ENCODE data around the gene PITHD1.

DNA sequence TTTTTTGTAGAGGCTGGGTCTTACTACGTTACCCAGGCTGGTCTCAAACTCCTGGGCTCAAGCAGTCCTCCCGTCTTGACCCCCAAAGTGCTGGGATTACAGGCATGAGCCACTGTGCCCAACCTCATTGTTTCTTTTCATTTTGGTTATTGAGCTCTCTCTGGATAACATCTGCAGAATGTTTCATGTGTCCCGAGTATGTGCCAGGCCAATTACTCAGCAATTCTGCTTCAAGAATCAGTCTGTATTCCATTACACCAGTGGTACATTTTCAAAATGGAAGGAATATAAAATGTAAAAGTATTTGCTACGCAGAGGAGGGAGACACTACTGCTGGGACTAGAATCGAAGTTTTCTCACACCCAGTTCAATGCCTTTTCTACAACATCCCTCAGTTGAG is 36.6 kb upstream of the PITHD1 start:
- TF ChIP-seq TAF1 (IDR thresholded peaks at IDR 0.05; ENCODE audit: borderline replicate concordance, low read depth, low read length) (no peak), POLR2A (IDR thresholded peaks at IDR 0.05; ENCODE audit: low read depth, low read length) (no peak)
